Measurements from ENCODE around the gene SERPINE1.

GRCh38 chr7:101171442-101171837 is 44.5 kb downstream of the SERPINE1 start:
- TF ChIP-seq EZH2 (IDR thresholded peaks at IDR 0.05; ENCODE audit: low read depth, unreplicated experiment) = peak; percentile 63
- peak in 1 of 2 experiments; percentile 25; a peak in 1 of 4 replicates for TF ChIP-seq CTCF (conservative IDR thresholded peaks at IDR 0.05; ENCODE audit: low read depth in 2 of 2)
- no peak for TF ChIP-seq EZH2phosphoT487 (IDR thresholded peaks at IDR 0.05; ENCODE audit: unreplicated experiment)
- no peak for TF ChIP-seq POLR2AphosphoS5 (IDR thresholded peaks at IDR 0.05; ENCODE audit: low read depth)
- TF ChIP-seq CREB1 (CRISPR knock-in tag; IDR thresholded peaks at IDR 0.05; ENCODE audit: low read depth) = no peak
- TF ChIP-seq REST (IDR thresholded peaks at IDR 0.05; ENCODE audit: unreplicated experiment) = no peak

All from GM23338 (cell line).